Keratinocyte (primary cell): ENCODE measurements around the gene CSK. TPM values are rescaled to one million over a fixed set of nuclear protein-coding genes. Genes with fewer than 3 reads are reported as not detected.

Experiments
- DNase-seq: peaks from one replicate; pipeline ENCODE4 v3.0.0-alpha.2; 2011; ENCODE audit warnings: low read depth, missing footprints, low spot score
- FAIRE-seq: peaks from 2 replicates; lab custom pipeline; 2011; peaks lifted over from hg19 to GRCh38; lab: Jason Lieb, UNC
- H2AFZ ChIP-seq: 2 replicates; pipeline ENCODE4 v1.6.0; 2012; ENCODE audit warnings: low read length, control low read depth, inconsistent platforms; ENCODE audit not compliant: control insufficient read depth
- H3K27ac ChIP-seq: 2 replicates; pipeline ENCODE4 v1.5.1; 2011; ENCODE audit warnings: low read length; ENCODE audit not compliant: control insufficient read depth, insufficient read depth
- H3K27me3 ChIP-seq: 3 replicates; pipeline ENCODE4 v1.6.0; 2011; ENCODE audit warnings: low read length; ENCODE audit not compliant: control insufficient read depth, insufficient read depth; ENCODE audit errors: extremely low read depth
- H3K36me3 ChIP-seq, 2 experiments: 2 replicates in 1 of 2; 3 replicates in 1 of 2; pipeline ENCODE4 v1.5.1; 2011; ENCODE audit warnings: low read length in 2 of 2, mild to moderate bottlenecking in 1 of 2; ENCODE audit not compliant: control insufficient read depth in 2 of 2, insufficient read depth in 2 of 2; ENCODE audit errors: extremely low read depth in 1 of 2
- H3K4me1 ChIP-seq: 3 replicates; pipeline ENCODE4 v1.5.1; 2011; ENCODE audit warnings: low read length; ENCODE audit not compliant: control insufficient read depth, insufficient read depth; ENCODE audit errors: extremely low read depth
- H3K4me2 ChIP-seq: 3 replicates; pipeline ENCODE4 v1.6.0; 2011; ENCODE audit warnings: low read depth, low read length; ENCODE audit not compliant: control insufficient read depth, insufficient read depth; ENCODE audit errors: extremely low read depth
- H3K4me3 ChIP-seq, 3 experiments: fragments of 200-600 bp in 1 of 3; sonication (generic) in 1 of 3; 2 replicates in 2 of 3; 3 replicates in 1 of 3; pipeline ENCODE4 v1.5.1; 2011 to 2016; ENCODE audit warnings: low read length in 3 of 3, mild to moderate bottlenecking in 3 of 3, control low read depth in 2 of 3, inconsistent platforms in 1 of 3, low read depth in 1 of 3, mixed read lengths in 1 of 3, mixed run types in 1 of 3, moderate library complexity in 1 of 3; ENCODE audit not compliant: control insufficient read depth in 2 of 3, insufficient read depth in 2 of 3; ENCODE audit errors: extremely low read depth in 1 of 3
- H3K79me2 ChIP-seq: 2 replicates; pipeline ENCODE4 v1.6.0; 2012; ENCODE audit warnings: low read length; ENCODE audit not compliant: control insufficient read depth, insufficient read depth
- H3K9ac ChIP-seq: 3 replicates; pipeline ENCODE4 v1.6.0; 2011; ENCODE audit warnings: low read length; ENCODE audit not compliant: control insufficient read depth, insufficient read depth; ENCODE audit errors: extremely low read depth
- H3K9me1 ChIP-seq: 3 replicates; pipeline ENCODE4 v1.6.0; 2011; ENCODE audit warnings: low read length; ENCODE audit not compliant: control insufficient read depth, insufficient read depth; ENCODE audit errors: extremely low read depth
- H3K9me3 ChIP-seq: 2 replicates; pipeline ENCODE4 v1.5.1; 2012; ENCODE audit warnings: low read depth, low read length; ENCODE audit not compliant: control insufficient read depth
- H4K20me1 ChIP-seq: 3 replicates; pipeline ENCODE4 v1.6.0; 2011; ENCODE audit warnings: low read length; ENCODE audit not compliant: control insufficient read depth, insufficient read depth; ENCODE audit errors: extremely low read depth
- EZH2 ChIP-seq: IDR thresholded peaks from one replicate; pipeline ENCODE4 v1.6.1; 2012; ENCODE audit warnings: inconsistent platforms, mild to moderate bottlenecking, low read length, moderate library complexity
- dilution Hi-C: fragments of 300-500 bp; cut with MboI; formaldehyde crosslinking; loops from one replicate; pipeline ENCODE4 v1.7.0; 2020; ENCODE audit warnings: low sequenced_read_pairs; ENCODE audit not compliant: extremely low pct_ligation_motif_present
- polyA plus RNA-seq, 5 experiments: library from polyadenylated mRNA; depleted of rRNA in 3 of 5; stranded (reverse) in 3 of 5; stranded (forward) in 1 of 5; unstranded in 1 of 5; fragments of >200 nt; gene quantifications; 1 replicate in 1 of 5; 2 replicates in 3 of 5; 3 replicates in 1 of 5; pipeline versions ENCODE4 v1.2.1 to v1.2.3, GENCODE V29; 2011 to 2012; ENCODE audit warnings: missing spikeins in 2 of 5, low read depth in 1 of 5, low replicate concordance in 1 of 5
- TF ChIP-seq, protein P1 (sequence below), 3 experiments: IDR thresholded peaks in 1 of 3; conservative IDR thresholded peaks in 1 of 3; optimal IDR thresholded peaks in 1 of 3; 2 replicates in 2 of 3; 3 replicates in 1 of 3; pipeline versions ENCODE3 to v1.5.1; 2011; ENCODE audit warnings: low read length in 3 of 3, mild to moderate bottlenecking in 3 of 3, moderate library complexity in 2 of 3, control low read depth in 1 of 3, inconsistent platforms in 1 of 3; ENCODE audit not compliant: insufficient read depth in 2 of 3; ENCODE audit errors: extremely low read depth in 1 of 3

Gene CSK
- polyA plus RNA-seq, 1 donor (not counting 4 experiments of a cell fraction or from before 2014, with no cell fraction given): 17.2 TPM

DNA sequence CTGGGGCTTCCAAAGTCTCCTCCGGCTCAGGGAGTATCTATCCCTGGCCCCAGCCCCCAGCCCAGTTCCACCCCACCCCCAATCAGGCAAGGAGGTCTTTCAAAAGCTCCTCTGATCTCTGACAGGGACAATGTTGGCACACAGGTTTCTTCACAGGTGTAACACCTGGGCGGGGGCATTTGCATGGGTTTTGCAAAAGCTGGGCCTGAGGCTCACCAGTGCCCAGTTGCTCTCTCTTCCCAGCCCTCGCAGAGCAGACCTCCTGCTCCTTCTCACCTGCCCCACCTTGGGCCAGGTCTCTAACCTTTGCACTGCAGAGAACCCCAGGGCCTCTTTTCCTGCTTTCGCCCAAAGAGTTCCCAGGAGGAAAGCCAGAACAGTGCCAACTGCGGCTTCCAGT is 8.6 kb upstream of the CSK start:
- H3K4me2 ChIP-seq: no peak overlapping the region
- peaks cover 14% of the 10 kb centered on the region for H3K27me3 ChIP-seq
- no peak overlapping the region for H3K9ac ChIP-seq
- H3K36me3 ChIP-seq: no peaks in the 10 kb centered on the region
- H3K9me1 ChIP-seq: no peaks in the 10 kb centered on the region
- H3K4me1 ChIP-seq: peaks cover 7% of the 10 kb centered on the region
- no peak for FAIRE-seq
- TF ChIP-seq, protein P1, sequence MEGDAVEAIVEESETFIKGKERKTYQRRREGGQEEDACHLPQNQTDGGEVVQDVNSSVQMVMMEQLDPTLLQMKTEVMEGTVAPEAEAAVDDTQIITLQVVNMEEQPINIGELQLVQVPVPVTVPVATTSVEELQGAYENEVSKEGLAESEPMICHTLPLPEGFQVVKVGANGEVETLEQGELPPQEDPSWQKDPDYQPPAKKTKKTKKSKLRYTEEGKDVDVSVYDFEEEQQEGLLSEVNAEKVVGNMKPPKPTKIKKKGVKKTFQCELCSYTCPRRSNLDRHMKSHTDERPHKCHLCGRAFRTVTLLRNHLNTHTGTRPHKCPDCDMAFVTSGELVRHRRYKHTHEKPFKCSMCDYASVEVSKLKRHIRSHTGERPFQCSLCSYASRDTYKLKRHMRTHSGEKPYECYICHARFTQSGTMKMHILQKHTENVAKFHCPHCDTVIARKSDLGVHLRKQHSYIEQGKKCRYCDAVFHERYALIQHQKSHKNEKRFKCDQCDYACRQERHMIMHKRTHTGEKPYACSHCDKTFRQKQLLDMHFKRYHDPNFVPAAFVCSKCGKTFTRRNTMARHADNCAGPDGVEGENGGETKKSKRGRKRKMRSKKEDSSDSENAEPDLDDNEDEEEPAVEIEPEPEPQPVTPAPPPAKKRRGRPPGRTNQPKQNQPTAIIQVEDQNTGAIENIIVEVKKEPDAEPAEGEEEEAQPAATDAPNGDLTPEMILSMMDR (optimal IDR thresholded peaks at IDR 0.05 in 1 of 3, IDR thresholded peaks at IDR 0.05 in 1 of 3, conservative IDR thresholded peaks at IDR 0.05 in 1 of 3; ENCODE audit: extremely low read depth in 1 of 3, insufficient read depth in 2 of 3, low read length in 3 of 3): no peak
- TF ChIP-seq EZH2: no peak
- no peak overlapping the region for H3K4me3 ChIP-seq
- H3K9me3 ChIP-seq: no peaks in the 10 kb centered on the region
- H4K20me1 ChIP-seq: no peaks in the 10 kb centered on the region
- H3K79me2 ChIP-seq: no peaks in the 10 kb centered on the region
- H2AFZ ChIP-seq: peak overlapping the region; percentile 37
- dilution Hi-C loops: loop anchor here (10.0 kb wide), 1 partner anchor 129 kb away; no protein-coding TSS in a partner anchor
- DNase-seq: no peak
- no peak overlapping the region for H3K27ac ChIP-seq

- peaks cover 7% of the 10 kb centered on the region for H3K4me1 ChIP-seq
- FAIRE-seq: no peak
- no peak overlapping the region for H3K4me2 ChIP-seq
- H3K4me3 ChIP-seq: no peak overlapping the region
- H3K79me2 ChIP-seq: no peaks in the 10 kb centered on the region
- no peak for DNase-seq
- H3K27ac ChIP-seq: no peak overlapping the region
- peak overlapping the region; percentile 37 for H2AFZ ChIP-seq
- no peak for TF ChIP-seq EZH2
- TF ChIP-seq, protein P1 (optimal IDR thresholded peaks at IDR 0.05 in 1 of 3, IDR thresholded peaks at IDR 0.05 in 1 of 3, conservative IDR thresholded peaks at IDR 0.05 in 1 of 3; ENCODE audit: extremely low read depth in 1 of 3, insufficient read depth in 2 of 3, low read length in 3 of 3): no peak
- H4K20me1 ChIP-seq: no peaks in the 10 kb centered on the region
- dilution Hi-C loops: loop anchor here (10.0 kb wide), 1 partner anchor 129 kb away; no protein-coding TSS in a partner anchor
- no peaks in the 10 kb centered on the region for H3K36me3 ChIP-seq
- peaks cover 14% of the 10 kb centered on the region for H3K27me3 ChIP-seq
- no peak overlapping the region for H3K9ac ChIP-seq
- H3K9me3 ChIP-seq: no peaks in the 10 kb centered on the region
- no peaks in the 10 kb centered on the region for H3K9me1 ChIP-seq
These were observed 8.1 kb upstream of the CSK start for GRCh38 chr15:74773731-74774252.
